Peyer's patch (tissue), 4 donors: Measurements from ENCODE around the gene PIGQ. TPM values are rescaled to one million over a fixed set of nuclear protein-coding genes. Genes with fewer than 3 reads are reported as not detected.

Source experiments
- DNase-seq, 3 donors: peaks; one replicate each; pipeline ENCODE4 v3.0.0-alpha.2; 2017 to 2019
- H3K27ac ChIP-seq, 4 donors: fragments of 200-600 bp; sonication (generic); one replicate each; pipeline ENCODE4 v1.5.1; 2016 to 2019
- H3K27me3 ChIP-seq, 2 donors: fragments of 200-600 bp; sonication (generic); one replicate each; pipeline ENCODE4 v1.5.1; 2019
- H3K36me3 ChIP-seq, 3 donors: fragments of 200-600 bp; sonication (generic); one replicate each; pipeline ENCODE4 v1.5.1; 2016 to 2019
- H3K4me1 ChIP-seq, 4 donors: fragments of 200-600 bp; sonication (generic); one replicate each; pipeline ENCODE4 v1.5.1; 2016 to 2019
- H3K4me3 ChIP-seq, 4 donors: fragments of 200-600 bp; sonication (generic); 1 replicate in 3 of 4; 2 replicates in 1 of 4; pipeline ENCODE4 v1.5.1; 2016 to 2019; ENCODE audit warnings: mild to moderate bottlenecking in 1 of 4
- H3K9me3 ChIP-seq, 4 donors: fragments of 200-600 bp; sonication (generic); one replicate each; pipeline ENCODE4 v1.5.1; 2016 to 2019; ENCODE audit warnings: mild to moderate bottlenecking in 1 of 4
- CTCF ChIP-seq, 6 experiments: fragments of 450-650 bp in 4 of 6; fragments of 200-600 bp in 2 of 6; sonication (generic) in 1 of 6; IDR thresholded peaks; one replicate each; pipeline ENCODE4 v1.5.1; 2017 to 2019; ENCODE audit warnings: antibody characterized with exemption in 6 of 6, mild to moderate bottlenecking in 3 of 6, moderate library complexity in 1 of 6
- POLR2A ChIP-seq, 2 donors: fragments of 450-650 bp; IDR thresholded peaks; one replicate each; pipeline ENCODE4 v1.5.1; 2017; ENCODE audit warnings: antibody characterized with exemption in 2 of 2, mild to moderate bottlenecking in 2 of 2, moderate library complexity in 2 of 2
- total RNA-seq, 4 donors: library from RNA; depleted of rRNA; stranded (reverse); fragments of >200 nt; gene quantifications; one replicate each; pipeline ENCODE4 v1.1.0, GENCODE V29; 2016

PIGQ gene
- total RNA-seq, 4 donors from 2014 or later, result 33.1 to 65.6 (median 55.2) TPM

- H3K27ac ChIP-seq, result peak overlapping the region; percentile 81 to 99 (median 86)
- H3K36me3 ChIP-seq, result no peaks in the 10 kb centered on the region
- H3K4me3 ChIP-seq, result peak overlapping the region; percentile 92 to 96 (median 94)
- TF ChIP-seq POLR2A (IDR thresholded peaks at IDR 0.05), result peak; percentile 53 to 87
- peak in 3 of 6 experiments; percentile 20 to 25 (median 21) for TF ChIP-seq CTCF (IDR thresholded peaks at IDR 0.05)
- no peaks in the 10 kb centered on the region for H3K27me3 ChIP-seq
- H3K9me3 ChIP-seq, result no peaks in the 10 kb centered on the region
- no peak for DNase-seq
- peaks cover 12 to 55% (median 20%) of the 10 kb centered on the region in 4 donors for H3K4me1 ChIP-seq
These were observed 20.5 kb downstream of the PIGQ start for GRCh38 chr16:590188-590814.

GRCh38 chr16:590815-591200, 21.0 kb downstream of the PIGQ start:
- Histone ChIP-seq H3K4me3 (peak overlapping the region; percentile 92 to 96 (median 94)), H3K36me3 (no peaks in the 10 kb centered on the region), H3K27me3 (no peaks in the 10 kb centered on the region), H3K4me1 (peaks cover 12 to 57% (median 20%) of the 10 kb centered on the region in 4 donors), H3K9me3 (no peaks in the 10 kb centered on the region), H3K27ac (peak overlapping the region; percentile 81 to 99 (median 86))
- DNase-seq, result no peak
- TF ChIP-seq POLR2A (IDR thresholded peaks at IDR 0.05) (no peak), CTCF (IDR thresholded peaks at IDR 0.05) (no peak)

- H3K4me1 ChIP-seq, result peaks cover 12 to 57% (median 20%) of the 10 kb centered on the region in 4 donors
- no peaks in the 10 kb centered on the region for H3K27me3 ChIP-seq
- peak overlapping the region in 3 of 4 donors; percentile 92 to 94 (median 94) for H3K4me3 ChIP-seq
- TF ChIP-seq CTCF (IDR thresholded peaks at IDR 0.05) (no peak), POLR2A (IDR thresholded peaks at IDR 0.05) (no peak)
- H3K36me3 ChIP-seq, result peaks cover 0 to under 1% (median 0%) of the 10 kb centered on the region in 3 donors
- H3K27ac ChIP-seq, result peak overlapping the region in 2 of 4 donors; percentile 90 to 99
- no peaks in the 10 kb centered on the region for H3K9me3 ChIP-seq
- no peak for DNase-seq
These were observed 21.5 kb downstream of the PIGQ start for GRCh38 chr16:591231-591630.

- Histone ChIP-seq H3K27ac (peak overlapping the region in 3 of 4 donors; percentile 79 to 94 (median 93)), H3K9me3 (no peaks in the 10 kb centered on the region), H3K4me1 (peaks cover 12 to 57% (median 20%) of the 10 kb centered on the region in 4 donors), H3K27me3 (no peaks in the 10 kb centered on the region), H3K36me3 (peaks cover 0 to 9% (median 0%) of the 10 kb centered on the region in 3 donors), H3K4me3 (peak overlapping the region in 2 of 4 donors; percentile 92 to 94)
- TF ChIP-seq CTCF (IDR thresholded peaks at IDR 0.05), result no peak
- TF ChIP-seq POLR2A (IDR thresholded peaks at IDR 0.05), result no peak
- no peak for DNase-seq
These were observed 22.2 kb downstream of the PIGQ start for GRCh38 chr16:591892-592517.

DNA sequence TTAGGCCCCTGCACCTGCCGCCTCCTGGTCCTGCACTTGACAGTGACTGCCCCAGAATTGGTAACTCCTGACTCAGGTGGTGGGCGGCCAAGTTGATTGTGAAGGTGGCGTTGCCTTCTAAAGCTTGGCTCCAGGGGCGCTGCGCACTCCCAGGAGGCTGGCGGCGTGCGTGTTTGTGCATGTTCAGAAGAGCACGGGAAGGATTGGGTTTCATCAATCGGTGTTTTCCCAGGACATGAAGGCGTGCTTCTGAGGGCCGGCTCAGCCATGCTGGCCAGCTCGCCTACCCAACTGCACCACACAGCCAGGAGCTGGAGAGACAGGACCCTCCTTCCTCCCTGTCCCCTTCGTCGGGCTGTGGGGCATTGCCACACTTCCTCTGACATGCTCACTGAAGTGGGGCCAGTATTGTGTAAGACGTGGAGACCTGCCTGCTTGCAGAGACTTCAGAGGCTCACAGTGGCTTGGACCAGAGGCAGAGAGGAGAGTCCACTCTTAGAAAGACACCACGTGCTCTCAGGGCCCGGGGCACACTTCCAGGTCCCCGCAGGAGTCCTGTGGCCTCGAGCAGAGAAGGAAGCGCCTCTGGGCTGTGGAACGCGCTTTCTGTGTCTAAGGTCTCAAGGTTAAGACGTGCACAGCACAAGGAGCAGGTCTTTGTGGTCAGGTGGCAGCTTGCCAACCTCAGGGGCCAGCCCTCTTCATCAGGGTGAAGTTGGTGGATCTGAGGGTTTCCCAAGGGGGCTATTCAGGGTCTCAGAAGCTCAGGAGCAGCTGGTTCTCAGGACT, 22.9 kb downstream of the PIGQ start:
- DNase-seq, result peak in 2 of 3 donors; percentile 72 to 78
- H3K27ac ChIP-seq, result peak overlapping the region in 3 of 4 donors; percentile 79 to 94 (median 93)
- H3K4me1 ChIP-seq, result peaks cover 12 to 50% (median 19%) of the 10 kb centered on the region in 4 donors
- no peaks in the 10 kb centered on the region for H3K9me3 ChIP-seq
- peaks cover 0 to 13% (median 0%) of the 10 kb centered on the region in 3 donors for H3K36me3 ChIP-seq
- no peak for TF ChIP-seq CTCF (IDR thresholded peaks at IDR 0.05)
- peak in 1 of 2 donors; percentile 32 for TF ChIP-seq POLR2A (IDR thresholded peaks at IDR 0.05)
- H3K4me3 ChIP-seq, result peak overlapping the region in 2 of 4 donors; percentile 92 to 94
- H3K27me3 ChIP-seq, result no peaks in the 10 kb centered on the region
